ENCODE measurements around the gene UNC13A. TPM values are rescaled to one million over a fixed set of nuclear protein-coding genes. Genes with fewer than 3 reads are reported as not detected.

UNC13A gene
- polyA plus RNA-seq, 1 of the 3 experiments (the other 2 are of a cell fraction) = 0.38 TPM

- CTCF ChIA-PET = interaction anchor here (0.6 to 2.7 kb wide), 32 partner anchors 9 to 253 kb away, joined by 3 to 17 read pairs (median 4); partner anchors contain the start of genes MAP1S, NXNL1, SLC27A1 and TMEM221
- 2% methylated on average over 12 of the region's 85 CpGs for WGBS (ENCODE audit: low lambda C conversion rate)
Measured at GRCh38 chr19:17605761-17606589, 82.2 kb downstream of the UNC13A start.

GRCh38 chr19:17605117-17605516 lies 83.0 kb downstream of the UNC13A start:
- CTCF ChIA-PET = interaction anchor here (1.1 to 2.7 kb wide), 7 partner anchors 10 to 250 kb away, joined by 3 to 17 read pairs (median 4); partner anchors contain the start of gene MAP1S
- no peak for TF ChIP-seq TEAD4 (IDR thresholded peaks at IDR 0.05; ENCODE audit: borderline replicate concordance, insufficient read depth)
- no peak for TF ChIP-seq CHD2 (IDR thresholded peaks at IDR 0.05; ENCODE audit: low read length, partially characterized antibody)
- TF ChIP-seq MXI1 (IDR thresholded peaks at IDR 0.05; ENCODE audit: low read depth, low read length) = no peak
- TF ChIP-seq NFIC (IDR thresholded peaks at IDR 0.05; ENCODE audit: borderline replicate concordance) = no peak
- TF ChIP-seq EP300 (IDR thresholded peaks at IDR 0.05; ENCODE audit: borderline replicate concordance in 1 of 2, low read depth in 1 of 2, low read length in 1 of 2) = no peak
- TF ChIP-seq, protein P1, sequence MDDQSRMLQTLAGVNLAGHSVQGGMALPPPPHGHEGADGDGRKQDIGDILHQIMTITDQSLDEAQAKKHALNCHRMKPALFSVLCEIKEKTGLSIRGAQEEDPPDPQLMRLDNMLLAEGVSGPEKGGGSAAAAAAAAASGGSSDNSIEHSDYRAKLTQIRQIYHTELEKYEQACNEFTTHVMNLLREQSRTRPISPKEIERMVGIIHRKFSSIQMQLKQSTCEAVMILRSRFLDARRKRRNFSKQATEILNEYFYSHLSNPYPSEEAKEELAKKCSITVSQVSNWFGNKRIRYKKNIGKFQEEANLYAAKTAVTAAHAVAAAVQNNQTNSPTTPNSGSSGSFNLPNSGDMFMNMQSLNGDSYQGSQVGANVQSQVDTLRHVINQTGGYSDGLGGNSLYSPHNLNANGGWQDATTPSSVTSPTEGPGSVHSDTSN (IDR thresholded peaks at IDR 0.05) = no peak
- TF ChIP-seq NRF1 (IDR thresholded peaks at IDR 0.05; ENCODE audit: low read depth, low read length) = no peak
- no peak for TF ChIP-seq TAF1 (IDR thresholded peaks at IDR 0.05; ENCODE audit: borderline replicate concordance, low read depth, low read length)
- TF ChIP-seq ELF1 (IDR thresholded peaks at IDR 0.05) = no peak
- no peak for TF ChIP-seq RFX5 (IDR thresholded peaks at IDR 0.05; ENCODE audit: low read length)
- no peak for TF ChIP-seq SIN3A (IDR thresholded peaks at IDR 0.05; ENCODE audit: borderline replicate concordance, low read depth, low read length)
- TF ChIP-seq RCOR1 (IDR thresholded peaks at IDR 0.05; ENCODE audit: low read length) = no peak
- no peak for TF ChIP-seq RXRA (IDR thresholded peaks at IDR 0.05; ENCODE audit: borderline replicate concordance, low read depth)
- TF ChIP-seq MAX (IDR thresholded peaks at IDR 0.05; ENCODE audit: low read depth) = no peak
- TF ChIP-seq FOSL2 (IDR thresholded peaks at IDR 0.05; ENCODE audit: borderline replicate concordance, low read depth) = no peak
- Histone ChIP-seq H3F3A (replicated peaks; ENCODE audit: insufficient read depth) (no peaks in the 10 kb centered on the region), H3K79me2 (ENCODE audit: insufficient read depth) (no peaks in the 10 kb centered on the region), H3K27me3 (ENCODE audit: insufficient read depth) (peaks cover 36% of the 10 kb centered on the region; the same call in 1 of the 2 replicates), H3K9me2 (no peaks in the 10 kb centered on the region), H3K9me3 (no peaks in the 10 kb centered on the region), H2AFZ (ENCODE audit: low read depth) (peak overlapping the region; percentile 22; the same call in 1 of the 2 replicates), H3K4me2 (0 out of 2 replicates have a peak overlapping the region, but pooled peaks have one; percentile 93), H3K36me3 (replicated peaks in 1 of 2; ENCODE audit: control insufficient read depth in 1 of 2, insufficient read depth in 2 of 2, low read length in 1 of 2) (no peaks in the 10 kb centered on the region), H3K9ac (no peak overlapping the region), H3K4me3 (ENCODE audit: low read depth in 2 of 2, low read length in 1 of 2) (no peak overlapping the region), H3K4me1 (ENCODE audit: control insufficient read depth in 1 of 2, insufficient read depth in 2 of 2, low read depth in 1 of 2, low read length in 1 of 2) (peaks cover 0 to 14% of the 10 kb centered on the region in 2 experiments; a peak in 1 of 4 replicates), H4K20me1 (ENCODE audit: insufficient read depth) (no peaks in the 10 kb centered on the region), H3K27ac (ENCODE audit: low read depth in 2 of 2, low read length in 1 of 2) (no peak overlapping the region)
- no peak for DNase-seq
- POLR2A ChIA-PET = interaction anchor here (1.1 kb wide), 1 partner anchor 254 kb away, joined by 6 read pairs; no protein-coding TSS in a partner anchor
- 86% methylated on average over 8 of the region's 8 CpGs for WGBS (ENCODE audit: low lambda C conversion rate)

More at GRCh38 chr19:17605761-17606589, 82.2 kb downstream of the UNC13A start:
- Histone ChIP-seq H3K79me2 (ENCODE audit: insufficient read depth) (no peaks in the 10 kb centered on the region), H3K9ac (peak overlapping the region; percentile 53; the same call in 1 of the 2 replicates), H4K20me1 (ENCODE audit: insufficient read depth) (no peaks in the 10 kb centered on the region), H3K9me2 (no peaks in the 10 kb centered on the region), H3K4me2 (peak overlapping the region; percentile 93), H3K27ac (ENCODE audit: low read depth in 2 of 2, low read length in 1 of 2) (peak overlapping the region; percentile 39 to 90; a peak in 2 of 4 replicates), H2AFZ (ENCODE audit: low read depth) (peak overlapping the region; percentile 79; the same call in 1 of the 2 replicates), H3F3A (replicated peaks; ENCODE audit: insufficient read depth) (no peaks in the 10 kb centered on the region), H3K27me3 (ENCODE audit: insufficient read depth) (peaks cover 27% of the 10 kb centered on the region; the same call in 1 of the 2 replicates), H3K9me3 (no peaks in the 10 kb centered on the region), H3K36me3 (replicated peaks in 1 of 2; ENCODE audit: control insufficient read depth in 1 of 2, insufficient read depth in 2 of 2, low read length in 1 of 2) (no peaks in the 10 kb centered on the region), H3K4me1 (ENCODE audit: control insufficient read depth in 1 of 2, insufficient read depth in 2 of 2, low read depth in 1 of 2, low read length in 1 of 2) (peaks cover 0 to 14% of the 10 kb centered on the region in 2 experiments; a peak in 1 of 4 replicates), H3K4me3 (ENCODE audit: low read depth in 2 of 2, low read length in 1 of 2) (peak overlapping the region; percentile 50 to 65)
- DNase-seq = peak; percentile 98
- TF ChIP-seq MXI1 (IDR thresholded peaks at IDR 0.05; ENCODE audit: low read depth, low read length) (peak; percentile 71), FOXJ3 (CRISPR knock-in tag; IDR thresholded peaks at IDR 0.05) (no peak), RAD21 (IDR thresholded peaks at IDR 0.05; ENCODE audit: low read length) (peak; percentile 31), MAX (IDR thresholded peaks at IDR 0.05; ENCODE audit: low read depth) (peak; percentile 98), CTCF (IDR thresholded peaks at IDR 0.05) (peak; percentile 61), NRF1 (IDR thresholded peaks at IDR 0.05; ENCODE audit: low read depth, low read length) (peak; percentile 85)
- POLR2A ChIA-PET = interaction anchor here (0.5 to 1.1 kb wide), 6 partner anchors 94 to 253 kb away, joined by 3 to 6 read pairs (median 3); partner anchors contain the start of genes MAP1S and PGLS
